Measurements from ENCODE around the gene GRM2. TPM values are rescaled to one million over a fixed set of nuclear protein-coding genes. Genes with fewer than 3 reads are reported as not detected.

The GRM2 gene
- total and polyA plus RNA-seq, 2 of the 8 experiments (the other 6 are each of a cell fraction or from before 2014, with no cell fraction given): 3.9 to 10.5 TPM

GRCh38 chr3:51712963-51713362, 6.1 kb downstream of the GRM2 start (continued):
- TF ChIP-seq, protein P1, sequence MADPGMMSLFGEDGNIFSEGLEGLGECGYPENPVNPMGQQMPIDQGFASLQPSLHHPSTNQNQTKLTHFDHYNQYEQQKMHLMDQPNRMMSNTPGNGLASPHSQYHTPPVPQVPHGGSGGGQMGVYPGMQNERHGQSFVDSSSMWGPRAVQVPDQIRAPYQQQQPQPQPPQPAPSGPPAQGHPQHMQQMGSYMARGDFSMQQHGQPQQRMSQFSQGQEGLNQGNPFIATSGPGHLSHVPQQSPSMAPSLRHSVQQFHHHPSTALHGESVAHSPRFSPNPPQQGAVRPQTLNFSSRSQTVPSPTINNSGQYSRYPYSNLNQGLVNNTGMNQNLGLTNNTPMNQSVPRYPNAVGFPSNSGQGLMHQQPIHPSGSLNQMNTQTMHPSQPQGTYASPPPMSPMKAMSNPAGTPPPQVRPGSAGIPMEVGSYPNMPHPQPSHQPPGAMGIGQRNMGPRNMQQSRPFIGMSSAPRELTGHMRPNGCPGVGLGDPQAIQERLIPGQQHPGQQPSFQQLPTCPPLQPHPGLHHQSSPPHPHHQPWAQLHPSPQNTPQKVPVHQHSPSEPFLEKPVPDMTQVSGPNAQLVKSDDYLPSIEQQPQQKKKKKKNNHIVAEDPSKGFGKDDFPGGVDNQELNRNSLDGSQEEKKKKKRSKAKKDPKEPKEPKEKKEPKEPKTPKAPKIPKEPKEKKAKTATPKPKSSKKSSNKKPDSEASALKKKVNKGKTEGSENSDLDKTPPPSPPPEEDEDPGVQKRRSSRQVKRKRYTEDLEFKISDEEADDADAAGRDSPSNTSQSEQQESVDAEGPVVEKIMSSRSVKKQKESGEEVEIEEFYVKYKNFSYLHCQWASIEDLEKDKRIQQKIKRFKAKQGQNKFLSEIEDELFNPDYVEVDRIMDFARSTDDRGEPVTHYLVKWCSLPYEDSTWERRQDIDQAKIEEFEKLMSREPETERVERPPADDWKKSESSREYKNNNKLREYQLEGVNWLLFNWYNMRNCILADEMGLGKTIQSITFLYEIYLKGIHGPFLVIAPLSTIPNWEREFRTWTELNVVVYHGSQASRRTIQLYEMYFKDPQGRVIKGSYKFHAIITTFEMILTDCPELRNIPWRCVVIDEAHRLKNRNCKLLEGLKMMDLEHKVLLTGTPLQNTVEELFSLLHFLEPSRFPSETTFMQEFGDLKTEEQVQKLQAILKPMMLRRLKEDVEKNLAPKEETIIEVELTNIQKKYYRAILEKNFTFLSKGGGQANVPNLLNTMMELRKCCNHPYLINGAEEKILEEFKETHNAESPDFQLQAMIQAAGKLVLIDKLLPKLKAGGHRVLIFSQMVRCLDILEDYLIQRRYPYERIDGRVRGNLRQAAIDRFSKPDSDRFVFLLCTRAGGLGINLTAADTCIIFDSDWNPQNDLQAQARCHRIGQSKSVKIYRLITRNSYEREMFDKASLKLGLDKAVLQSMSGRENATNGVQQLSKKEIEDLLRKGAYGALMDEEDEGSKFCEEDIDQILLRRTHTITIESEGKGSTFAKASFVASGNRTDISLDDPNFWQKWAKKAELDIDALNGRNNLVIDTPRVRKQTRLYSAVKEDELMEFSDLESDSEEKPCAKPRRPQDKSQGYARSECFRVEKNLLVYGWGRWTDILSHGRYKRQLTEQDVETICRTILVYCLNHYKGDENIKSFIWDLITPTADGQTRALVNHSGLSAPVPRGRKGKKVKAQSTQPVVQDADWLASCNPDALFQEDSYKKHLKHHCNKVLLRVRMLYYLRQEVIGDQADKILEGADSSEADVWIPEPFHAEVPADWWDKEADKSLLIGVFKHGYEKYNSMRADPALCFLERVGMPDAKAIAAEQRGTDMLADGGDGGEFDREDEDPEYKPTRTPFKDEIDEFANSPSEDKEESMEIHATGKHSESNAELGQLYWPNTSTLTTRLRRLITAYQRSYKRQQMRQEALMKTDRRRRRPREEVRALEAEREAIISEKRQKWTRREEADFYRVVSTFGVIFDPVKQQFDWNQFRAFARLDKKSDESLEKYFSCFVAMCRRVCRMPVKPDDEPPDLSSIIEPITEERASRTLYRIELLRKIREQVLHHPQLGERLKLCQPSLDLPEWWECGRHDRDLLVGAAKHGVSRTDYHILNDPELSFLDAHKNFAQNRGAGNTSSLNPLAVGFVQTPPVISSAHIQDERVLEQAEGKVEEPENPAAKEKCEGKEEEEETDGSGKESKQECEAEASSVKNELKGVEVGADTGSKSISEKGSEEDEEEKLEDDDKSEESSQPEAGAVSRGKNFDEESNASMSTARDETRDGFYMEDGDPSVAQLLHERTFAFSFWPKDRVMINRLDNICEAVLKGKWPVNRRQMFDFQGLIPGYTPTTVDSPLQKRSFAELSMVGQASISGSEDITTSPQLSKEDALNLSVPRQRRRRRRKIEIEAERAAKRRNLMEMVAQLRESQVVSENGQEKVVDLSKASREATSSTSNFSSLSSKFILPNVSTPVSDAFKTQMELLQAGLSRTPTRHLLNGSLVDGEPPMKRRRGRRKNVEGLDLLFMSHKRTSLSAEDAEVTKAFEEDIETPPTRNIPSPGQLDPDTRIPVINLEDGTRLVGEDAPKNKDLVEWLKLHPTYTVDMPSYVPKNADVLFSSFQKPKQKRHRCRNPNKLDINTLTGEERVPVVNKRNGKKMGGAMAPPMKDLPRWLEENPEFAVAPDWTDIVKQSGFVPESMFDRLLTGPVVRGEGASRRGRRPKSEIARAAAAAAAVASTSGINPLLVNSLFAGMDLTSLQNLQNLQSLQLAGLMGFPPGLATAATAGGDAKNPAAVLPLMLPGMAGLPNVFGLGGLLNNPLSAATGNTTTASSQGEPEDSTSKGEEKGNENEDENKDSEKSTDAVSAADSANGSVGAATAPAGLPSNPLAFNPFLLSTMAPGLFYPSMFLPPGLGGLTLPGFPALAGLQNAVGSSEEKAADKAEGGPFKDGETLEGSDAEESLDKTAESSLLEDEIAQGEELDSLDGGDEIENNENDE (IDR thresholded peaks at IDR 0.05; ENCODE audit: insufficient replicate concordance, low read length): no peak
- TF ChIP-seq YY1 (IDR thresholded peaks at IDR 0.05; ENCODE audit: low read depth, low read length) (no peak), CREB1 (IDR thresholded peaks at IDR 0.05) (no peak), SIRT6 (IDR thresholded peaks at IDR 0.05; ENCODE audit: low read length) (no peak), SP4 (IDR thresholded peaks at IDR 0.05; ENCODE audit: low read length) (no peak), CHD1 (IDR thresholded peaks at IDR 0.05; ENCODE audit: low read depth, low read length) (no peak), MAFK (IDR thresholded peaks at IDR 0.05; ENCODE audit: low read depth, low read length) (no peak), TEAD4 (IDR thresholded peaks at IDR 0.05; ENCODE audit: low read depth, low read length) (no peak), CTBP2 (IDR thresholded peaks at IDR 0.05; ENCODE audit: borderline replicate concordance, insufficient read depth, insufficient read length, low read length) (no peak), SIN3A (conservative IDR thresholded peaks at IDR 0.05 in 1 of 2, IDR thresholded peaks at IDR 0.05 in 1 of 2; ENCODE audit: low read depth in 1 of 2, low read length in 2 of 2) (no peak), GTF2F1 (IDR thresholded peaks at IDR 0.05; ENCODE audit: borderline replicate concordance, low read depth, low read length) (no peak), ATF3 (IDR thresholded peaks at IDR 0.05; ENCODE audit: insufficient read depth, low read depth, low read length) (no peak)

All from H1 (cell line).